ENCODE data around the gene LUC7L2. TPM values are rescaled to one million over a fixed set of nuclear protein-coding genes. Genes with fewer than 3 reads are reported as not detected.

Gene LUC7L2
- total and polyA plus RNA-seq, 9 of the 15 experiments (the other 6 are each of a cell fraction or from before 2014, with no cell fraction given) = 56.1 to 207 (median 141) TPM

- TF ChIP-seq TSHZ1 (CRISPR knock-in tag; IDR thresholded peaks at IDR 0.05) = no peak
- 0 out of 2 replicates have a peak, but pooled peaks have one; percentile 60 for TF ChIP-seq PTTG1 (tag; IDR thresholded peaks at IDR 0.05; ENCODE audit: low read depth)
- TF ChIP-seq RBM15 (IDR thresholded peaks at IDR 0.05; ENCODE audit: insufficient read depth, low read length) = no peak
- no peak for TF ChIP-seq SRSF1 (IDR thresholded peaks at IDR 0.05; ENCODE audit: low read depth, low read length)
- no peak for TF ChIP-seq ZNF121 (CRISPR knock-in tag; conservative IDR thresholded peaks at IDR 0.05)
- no peak for TF ChIP-seq ZBTB26 (CRISPR knock-in tag; IDR thresholded peaks at IDR 0.05)
- TF ChIP-seq ZNF239 (CRISPR knock-in tag; IDR thresholded peaks at IDR 0.05) = no peak
- no peak for TF ChIP-seq FIP1L1 (IDR thresholded peaks at IDR 0.05; ENCODE audit: low read depth, low read length, poor library complexity, severe bottlenecking)
- 0 out of 2 replicates have a peak, but pooled peaks have one; percentile 38 for TF ChIP-seq HES1 (IDR thresholded peaks at IDR 0.05; ENCODE audit: low read depth)
- TF ChIP-seq ZNF655 (CRISPR knock-in tag; IDR thresholded peaks at IDR 0.05) = no peak
- TF ChIP-seq SMAD4 (CRISPR knock-in tag; conservative IDR thresholded peaks at IDR 0.05) = no peak
- TF ChIP-seq HDAC2 (IDR thresholded peaks at IDR 0.05) = no peak
These were observed 20.0 kb upstream of the LUC7L2 start (continued) for GRCh38 chr7:139339698-139340036.
